Measurements from ENCODE around the gene IL20RB.

IL20RB gene

GRCh38 chr3:137024348-137024747, 66.6 kb downstream of the IL20RB start:
- POLR2A ChIA-PET = no interaction called here
- CTCF ChIA-PET = interaction anchor here (0.6 to 1.1 kb wide), 3 partner anchors 10 to 219 kb away, joined by 3 to 5 read pairs (median 5); no protein-coding TSS in a partner anchor
- TF ChIP-seq SP1 (IDR thresholded peaks at IDR 0.05) (no peak), CTBP1 (IDR thresholded peaks at IDR 0.05; ENCODE audit: borderline replicate concordance) (no peak), FOXA1 (IDR thresholded peaks at IDR 0.05) (no peak), FOXK2 (IDR thresholded peaks at IDR 0.05) (no peak), L3MBTL2 (conservative IDR thresholded peaks at IDR 0.05) (no peak), ARNT (IDR thresholded peaks at IDR 0.05) (no peak), ZNF384 (IDR thresholded peaks at IDR 0.05) (no peak), SUZ12 (IDR thresholded peaks at IDR 0.05) (no peak), NFRKB (IDR thresholded peaks at IDR 0.05) (no peak), LEF1 (IDR thresholded peaks at IDR 0.05; ENCODE audit: borderline replicate concordance) (no peak), FOXM1 (IDR thresholded peaks at IDR 0.05; ENCODE audit: borderline replicate concordance) (no peak), ELF4 (IDR thresholded peaks at IDR 0.05) (no peak), PKNOX1 (IDR thresholded peaks at IDR 0.05) (no peak), TARDBP (IDR thresholded peaks at IDR 0.05) (no peak), HDGF (IDR thresholded peaks at IDR 0.05; ENCODE audit: borderline replicate concordance) (no peak), BHLHE40 (IDR thresholded peaks at IDR 0.05; ENCODE audit: borderline replicate concordance) (no peak)
- DNase-seq (ENCODE audit: extremely low spot score) = no peak

- ChIA-PET CTCF (no interaction called here), POLR2A (no interaction called here)
- no peak for TF ChIP-seq FOXM1 (IDR thresholded peaks at IDR 0.05; ENCODE audit: borderline replicate concordance)
- TF ChIP-seq PKNOX1 (IDR thresholded peaks at IDR 0.05) = no peak
- no peak for TF ChIP-seq CTBP1 (IDR thresholded peaks at IDR 0.05; ENCODE audit: borderline replicate concordance)
- no peak for TF ChIP-seq LEF1 (IDR thresholded peaks at IDR 0.05; ENCODE audit: borderline replicate concordance)
- TF ChIP-seq SP1 (IDR thresholded peaks at IDR 0.05) = no peak
- TF ChIP-seq FOXK2 (IDR thresholded peaks at IDR 0.05) = no peak
- no peak for DNase-seq (ENCODE audit: extremely low spot score)
Measured at GRCh38 chr3:137026701-137027100, 68.9 kb downstream of the IL20RB start.

- DNase-seq (ENCODE audit: extremely low spot score) = peak; percentile 91
- ChIA-PET CTCF (interaction anchor here (0.5 to 1.7 kb wide), 10 partner anchors 8 to 1244 kb away, joined by 3 to 7 read pairs (median 3); no protein-coding TSS in a partner anchor), POLR2A (interaction anchor here (1.5 kb wide), 1 partner anchor 280 kb away, joined by 5 read pairs; the partner anchor contains the start of gene STAG1)
- TF ChIP-seq ARNT (IDR thresholded peaks at IDR 0.05) = no peak
- no peak for TF ChIP-seq TARDBP (IDR thresholded peaks at IDR 0.05)
- no peak for TF ChIP-seq ZNF384 (IDR thresholded peaks at IDR 0.05)
- no peak for TF ChIP-seq SUZ12 (IDR thresholded peaks at IDR 0.05)
- no peak for TF ChIP-seq FOXM1 (IDR thresholded peaks at IDR 0.05; ENCODE audit: borderline replicate concordance)
- no peak for TF ChIP-seq FOXK2 (IDR thresholded peaks at IDR 0.05)
- no peak for TF ChIP-seq CTBP1 (IDR thresholded peaks at IDR 0.05; ENCODE audit: borderline replicate concordance)
- TF ChIP-seq FOXA1 (IDR thresholded peaks at IDR 0.05) = no peak
- TF ChIP-seq PKNOX1 (IDR thresholded peaks at IDR 0.05) = no peak
- TF ChIP-seq HDGF (IDR thresholded peaks at IDR 0.05; ENCODE audit: borderline replicate concordance) = no peak
Measured at GRCh38 chr3:137032465-137033120, 74.8 kb downstream of the IL20RB start.

GRCh38 chr3:137035631-137036030, 77.8 kb downstream of the IL20RB start:
- DNase-seq (ENCODE audit: extremely low spot score) = peak; percentile 61
- ChIA-PET POLR2A (no interaction called here), CTCF (no interaction called here)
- TF ChIP-seq FOXA1 (IDR thresholded peaks at IDR 0.05) (no peak), BHLHE40 (IDR thresholded peaks at IDR 0.05; ENCODE audit: borderline replicate concordance) (no peak), TARDBP (IDR thresholded peaks at IDR 0.05) (no peak), ARNT (IDR thresholded peaks at IDR 0.05) (no peak), CTBP1 (IDR thresholded peaks at IDR 0.05; ENCODE audit: borderline replicate concordance) (no peak), FOXK2 (IDR thresholded peaks at IDR 0.05) (no peak), HDGF (IDR thresholded peaks at IDR 0.05; ENCODE audit: borderline replicate concordance) (no peak), SP1 (IDR thresholded peaks at IDR 0.05) (no peak), PKNOX1 (IDR thresholded peaks at IDR 0.05) (no peak), LEF1 (IDR thresholded peaks at IDR 0.05; ENCODE audit: borderline replicate concordance) (no peak), ELF4 (IDR thresholded peaks at IDR 0.05) (no peak), NFRKB (IDR thresholded peaks at IDR 0.05) (no peak), L3MBTL2 (conservative IDR thresholded peaks at IDR 0.05) (no peak), ZNF384 (IDR thresholded peaks at IDR 0.05) (no peak), SUZ12 (IDR thresholded peaks at IDR 0.05) (no peak), FOXM1 (IDR thresholded peaks at IDR 0.05; ENCODE audit: borderline replicate concordance) (no peak)

- DNase-seq (ENCODE audit: extremely low spot score) = no peak
- ChIA-PET CTCF (no interaction called here), POLR2A (no interaction called here)
- TF ChIP-seq FOXK2 (IDR thresholded peaks at IDR 0.05) (no peak), PKNOX1 (IDR thresholded peaks at IDR 0.05) (no peak), FOXM1 (IDR thresholded peaks at IDR 0.05; ENCODE audit: borderline replicate concordance) (no peak), NFRKB (IDR thresholded peaks at IDR 0.05) (no peak)
Measured at GRCh38 chr3:137039570-137039969, 81.8 kb downstream of the IL20RB start.
